LNCAP (cell line): ENCODE data around the gene STEAP1.

Source experiments
- TF ChIP-seq, protein P1 (sequence below): fragments of 450-650 bp; IDR thresholded peaks from 2 replicates; pipeline ENCODE4 v1.5.1; 2017; ENCODE audit warnings: mild to moderate bottlenecking

STEAP1 gene

DNA sequence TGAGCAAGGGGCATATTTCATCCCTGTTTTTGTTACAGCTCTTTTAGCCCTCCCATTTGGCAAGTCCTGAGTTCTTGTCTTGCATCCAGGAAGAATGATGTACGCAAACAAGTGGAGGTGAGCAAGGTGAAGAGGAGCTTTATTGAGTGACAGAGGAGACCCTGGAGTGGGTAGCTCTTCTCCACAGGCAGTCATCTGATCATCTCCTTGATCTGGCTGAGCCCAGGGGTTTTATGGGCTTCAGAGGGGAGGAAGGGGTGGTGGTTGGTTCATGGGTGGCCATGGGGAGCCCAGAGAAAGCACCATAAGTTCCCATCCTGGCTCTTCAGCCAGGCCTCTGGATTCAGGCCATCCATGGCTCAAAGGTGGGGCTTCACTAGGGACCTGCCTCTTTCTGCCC lies 21.9 kb downstream of the STEAP1 start:
- TF ChIP-seq, protein P1, sequence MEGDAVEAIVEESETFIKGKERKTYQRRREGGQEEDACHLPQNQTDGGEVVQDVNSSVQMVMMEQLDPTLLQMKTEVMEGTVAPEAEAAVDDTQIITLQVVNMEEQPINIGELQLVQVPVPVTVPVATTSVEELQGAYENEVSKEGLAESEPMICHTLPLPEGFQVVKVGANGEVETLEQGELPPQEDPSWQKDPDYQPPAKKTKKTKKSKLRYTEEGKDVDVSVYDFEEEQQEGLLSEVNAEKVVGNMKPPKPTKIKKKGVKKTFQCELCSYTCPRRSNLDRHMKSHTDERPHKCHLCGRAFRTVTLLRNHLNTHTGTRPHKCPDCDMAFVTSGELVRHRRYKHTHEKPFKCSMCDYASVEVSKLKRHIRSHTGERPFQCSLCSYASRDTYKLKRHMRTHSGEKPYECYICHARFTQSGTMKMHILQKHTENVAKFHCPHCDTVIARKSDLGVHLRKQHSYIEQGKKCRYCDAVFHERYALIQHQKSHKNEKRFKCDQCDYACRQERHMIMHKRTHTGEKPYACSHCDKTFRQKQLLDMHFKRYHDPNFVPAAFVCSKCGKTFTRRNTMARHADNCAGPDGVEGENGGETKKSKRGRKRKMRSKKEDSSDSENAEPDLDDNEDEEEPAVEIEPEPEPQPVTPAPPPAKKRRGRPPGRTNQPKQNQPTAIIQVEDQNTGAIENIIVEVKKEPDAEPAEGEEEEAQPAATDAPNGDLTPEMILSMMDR, result no peak

DNA sequence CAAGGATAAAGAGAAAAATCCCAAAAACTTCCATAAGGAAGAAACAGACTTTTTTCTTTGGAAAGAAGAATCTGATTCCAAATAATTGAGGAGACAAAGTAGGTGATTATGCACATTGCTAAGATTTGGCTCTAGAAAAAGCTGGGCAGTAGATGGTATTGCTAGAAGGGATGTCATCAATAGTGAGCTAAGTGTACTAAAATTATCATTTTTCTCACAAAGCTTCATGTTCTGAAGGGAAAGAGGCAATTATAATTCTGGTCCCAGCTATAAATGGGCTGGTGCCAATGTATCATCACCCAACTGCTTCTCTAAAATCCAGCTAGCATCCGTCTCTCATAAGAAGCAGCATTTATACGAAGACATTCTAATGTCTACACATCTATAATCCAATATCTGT lies 23.9 kb downstream of the STEAP1 start:
- TF ChIP-seq, protein P1, result no peak

DNA sequence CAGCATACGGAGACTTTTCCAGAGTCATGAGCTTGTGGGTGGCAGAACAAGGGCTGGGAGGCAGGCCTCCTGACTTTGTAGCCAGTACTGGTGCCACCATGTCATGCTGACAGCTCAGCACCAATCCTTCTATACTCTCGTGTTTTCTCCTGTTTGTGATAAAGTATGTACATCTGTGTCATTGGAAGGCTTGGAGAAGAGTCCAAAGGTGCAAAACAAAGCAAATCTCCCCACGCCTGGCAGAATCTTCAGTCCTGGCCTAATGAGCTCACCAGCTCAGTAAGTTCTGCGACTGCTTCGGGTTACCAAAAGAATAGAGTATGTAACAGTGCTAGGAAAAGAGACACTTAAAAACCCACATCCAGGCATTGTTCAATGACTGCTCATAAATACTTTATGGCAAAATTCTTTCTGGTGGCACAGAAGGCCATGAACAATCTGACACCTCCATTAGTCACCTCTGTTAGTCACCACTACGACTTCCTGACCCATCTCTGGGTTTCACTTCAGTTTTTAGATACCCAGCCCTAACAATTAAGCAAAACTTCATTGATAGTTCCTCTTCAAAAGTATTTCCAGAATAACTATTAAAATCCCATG lies 24.5 kb downstream of the STEAP1 start:
- TF ChIP-seq, protein P1, result no peak

DNA sequence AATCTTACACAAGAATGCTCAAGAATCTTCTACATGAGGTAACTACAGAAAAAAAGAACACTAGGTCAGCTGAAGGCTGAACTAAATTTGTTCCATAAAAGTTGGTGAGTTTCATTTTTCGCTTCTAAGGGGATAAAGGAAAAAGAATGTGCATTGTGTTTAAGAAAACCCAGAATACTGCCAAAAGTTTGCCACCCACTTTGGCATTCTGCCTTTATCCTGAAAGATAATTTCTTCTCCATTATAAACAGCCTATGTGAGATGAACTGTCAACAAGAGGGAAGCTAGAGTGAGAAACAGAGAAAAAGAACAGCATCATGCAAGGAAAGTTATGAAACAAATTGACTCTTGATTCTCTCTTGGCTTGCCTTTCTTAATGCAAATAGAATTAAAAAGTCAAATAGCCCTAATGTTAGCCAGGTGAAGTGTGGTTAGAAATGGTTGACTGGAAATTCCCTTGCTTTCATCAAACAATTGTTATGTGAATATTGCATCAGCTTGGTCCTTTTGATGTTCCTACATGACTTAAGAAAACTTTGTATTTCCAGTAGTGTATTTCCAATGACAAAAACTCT lies 25.8 kb downstream of the STEAP1 start:
- TF ChIP-seq, protein P1, result no peak

DNA sequence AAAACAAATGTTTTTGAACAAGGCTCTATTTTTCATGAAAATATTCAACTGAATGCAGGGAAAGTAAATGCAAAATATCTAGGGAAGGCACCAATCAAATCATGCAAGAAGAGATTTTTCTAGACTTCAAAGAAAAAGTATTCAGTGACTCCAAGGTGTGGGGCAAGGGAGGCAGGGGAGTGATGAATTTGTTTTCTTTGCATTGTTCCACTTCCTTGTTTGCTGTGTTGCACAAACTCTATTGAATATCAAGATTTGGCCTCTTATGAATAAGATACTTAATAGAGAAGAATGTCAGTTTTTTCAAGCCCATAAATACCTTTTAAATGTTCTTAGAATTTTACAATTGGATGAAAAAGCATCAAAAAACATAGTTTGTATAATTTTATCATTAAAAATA lies 26.4 kb downstream of the STEAP1 start:
- TF ChIP-seq, protein P1, result no peak

DNA sequence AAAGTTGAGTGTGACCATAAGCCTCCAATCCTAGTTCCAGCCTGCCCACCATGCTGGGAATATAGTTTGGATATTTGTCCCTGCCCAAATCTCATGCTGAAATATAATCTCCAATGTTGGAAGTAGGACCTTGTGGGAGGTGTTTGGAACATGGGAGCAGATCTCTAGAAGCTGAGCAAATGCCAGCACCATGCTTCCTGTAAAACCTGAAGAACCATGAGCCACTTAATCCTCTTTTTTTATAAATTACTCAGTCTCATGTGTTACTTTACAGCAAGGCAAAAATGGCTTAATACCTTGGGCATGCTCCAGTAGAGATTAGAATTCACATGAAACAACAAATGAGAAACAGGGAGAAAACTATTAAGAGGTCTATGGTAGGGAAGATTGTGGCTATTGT lies 27.2 kb downstream of the STEAP1 start:
- TF ChIP-seq, protein P1, result no peak

DNA sequence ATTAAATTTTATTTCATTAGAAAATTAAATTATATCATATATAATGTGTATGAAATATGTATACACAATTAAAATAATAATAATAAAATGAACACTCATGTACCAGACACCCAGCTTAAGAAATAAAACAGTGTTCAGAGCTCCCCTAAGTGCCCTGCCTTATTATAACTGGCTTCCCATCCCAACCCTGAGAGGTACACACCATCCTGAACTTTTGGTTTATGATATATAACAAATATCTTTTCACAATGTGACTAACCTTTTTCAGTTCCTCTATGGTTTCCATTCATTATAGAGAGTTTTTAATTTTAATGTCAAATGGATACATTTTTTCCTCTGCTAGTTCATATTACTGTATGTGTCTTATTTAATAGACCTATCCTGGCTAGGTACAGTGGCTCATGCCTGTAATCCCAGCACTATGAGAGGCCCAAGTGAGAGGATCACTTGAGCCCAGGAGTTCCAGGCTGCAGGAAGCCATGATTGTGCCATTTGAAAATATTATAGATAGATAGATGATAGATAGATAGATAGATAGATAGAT lies 33.3 kb downstream of the STEAP1 start:
- TF ChIP-seq, protein P1, result no peak

DNA sequence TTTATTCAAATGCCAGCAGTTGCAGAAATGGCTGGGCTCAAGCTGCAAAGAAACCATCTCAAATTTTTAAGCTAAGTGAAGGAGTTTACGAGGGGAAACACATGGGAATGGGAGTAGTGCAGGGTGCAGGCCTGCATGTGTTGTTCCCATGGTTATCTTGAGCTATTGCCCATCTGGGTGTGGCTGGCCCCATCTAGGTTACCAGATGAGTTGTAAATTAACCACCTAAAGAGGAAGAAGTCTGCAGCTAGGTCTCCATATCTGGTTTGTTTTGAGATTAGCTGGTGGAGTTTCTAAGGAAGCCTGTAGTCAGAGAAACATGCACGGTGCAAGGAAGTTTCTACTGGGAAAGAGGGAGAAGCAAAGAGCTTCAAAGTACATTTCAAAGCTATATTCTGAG lies 34.0 kb downstream of the STEAP1 start:
- TF ChIP-seq, protein P1, result no peak
